ENCODE results near the gene ADCY10. TPM values are rescaled to one million over a fixed set of nuclear protein-coding genes. Genes with fewer than 3 reads are reported as not detected.

ADCY10 gene
- total and polyA plus RNA-seq, 2 of the 8 experiments (the other 6 are each of a cell fraction or from before 2014, with no cell fraction given) = 0.02 TPM; not detected in 1

GRCh38 chr1:167798952-167799351 is 115.0 kb downstream of the ADCY10 start:
- Histone ChIP-seq H3K4me2 (ENCODE audit: insufficient read depth in 1 of 2, low read depth in 2 of 2, low read length in 2 of 2) (no peak overlapping the region), H3K18ac (ENCODE audit: extremely low read depth, low read length) (no peak overlapping the region), H3K9me3 (ENCODE audit: insufficient read depth in 2 of 2, low read depth in 1 of 2, low read length in 1 of 2) (peaks cover 2 to 7% of the 10 kb centered on the region in 2 experiments; a peak in 3 of 4 replicates), H4K5ac (ENCODE audit: insufficient read length, low read depth, low read length) (no peak overlapping the region), H3K4ac (replicated peaks; ENCODE audit: insufficient read length, low read depth, low read length) (no peak overlapping the region), H2BK5ac (ENCODE audit: low read depth, low read length) (no peak overlapping the region), H3K79me1 (ENCODE audit: low read depth, low read length) (no peaks in the 10 kb centered on the region), H3K9ac (replicated peaks in 1 of 4; ENCODE audit: extremely low read depth in 1 of 4, low read depth in 3 of 4, low read length in 3 of 4) (no peak overlapping the region), H3K56ac (replicated peaks; ENCODE audit: insufficient read length, low read depth, low read length) (no peak overlapping the region), H3K4me3 (ENCODE audit: extremely low read depth in 1 of 4, insufficient read depth in 2 of 4, low read depth in 3 of 4, low read length in 4 of 4) (no peak overlapping the region), H4K20me1 (replicated peaks in 1 of 2; ENCODE audit: control insufficient read depth in 1 of 2, insufficient read depth in 2 of 2, low read length in 2 of 2) (no peaks in the 10 kb centered on the region), H3K27me3 (replicated peaks in 1 of 4; ENCODE audit: control insufficient read depth in 3 of 4, extremely low read depth in 1 of 4, insufficient read depth in 3 of 4, low read length in 3 of 4) (no peaks in the 10 kb centered on the region), H2AK5ac (ENCODE audit: low read depth, low read length) (no peak overlapping the region), H2BK12ac (ENCODE audit: low read depth, low read length) (no peak overlapping the region), H3K14ac (ENCODE audit: insufficient read length) (no peak overlapping the region), H4K91ac (replicated peaks; ENCODE audit: insufficient read length, low read length) (no peak overlapping the region), H2BK120ac (replicated peaks; ENCODE audit: low read depth, low read length) (no peak overlapping the region), H2AFZ (ENCODE audit: low read length) (no peak overlapping the region), H3K27ac (ENCODE audit: low read depth, low read length) (no peak overlapping the region), H2BK20ac (ENCODE audit: low read length) (no peak overlapping the region), H3K23ac (ENCODE audit: insufficient read length) (no peak overlapping the region), H4K8ac (ENCODE audit: extremely low read depth, insufficient read depth, low read length) (no peak overlapping the region), H3K23me2 (ENCODE audit: low read depth, low read length) (no peaks in the 10 kb centered on the region), H3K4me1 (replicated peaks in 1 of 4; ENCODE audit: control insufficient read depth in 3 of 4, insufficient read depth in 4 of 4, low read length in 3 of 4) (peaks cover 2 to 8% (median 3%) of the 10 kb centered on the region in 4 experiments; a peak in 4 of 7 replicates), H3K79me2 (ENCODE audit: control insufficient read depth in 1 of 2, insufficient read depth in 2 of 2, low read length in 2 of 2) (no peaks in the 10 kb centered on the region), H3K36me3 (ENCODE audit: control insufficient read depth in 2 of 4, insufficient read depth in 4 of 4, low read length in 3 of 4) (no peaks in the 10 kb centered on the region; a peak in 1 of 8 replicates), H2BK15ac (ENCODE audit: low read length) (no peak overlapping the region)
- ChIA-PET CTCF (ENCODE audit: partially characterized antibody) (interaction anchor here (0.9 to 1.4 kb wide), 2 partner anchors 40 to 241 kb away, joined by 4 to 5 read pairs; no protein-coding TSS in a partner anchor), POLR2A (ENCODE audit: partially characterized antibody) (interaction anchor here (0.6 to 1.3 kb wide), 2 partner anchors 28 to 137 kb away, joined by 3 to 4 read pairs; partner anchors contain the start of gene DCAF6)
- no peak for TF ChIP-seq ASH2L (IDR thresholded peaks at IDR 0.05; ENCODE audit: low read length)
- no peak for TF ChIP-seq EP300 (IDR thresholded peaks at IDR 0.05; ENCODE audit: borderline replicate concordance in 1 of 2, low read depth in 2 of 2, low read length in 2 of 2)
- no peak for TF ChIP-seq EGR1 (IDR thresholded peaks at IDR 0.05; ENCODE audit: borderline replicate concordance, low read depth, low read length)
- no peak for TF ChIP-seq BRCA1 (IDR thresholded peaks at IDR 0.05; ENCODE audit: low read depth, low read length)
- TF ChIP-seq CBX5 (IDR thresholded peaks at IDR 0.05; ENCODE audit: low read depth, low read length) = no peak
- DNase-seq (ENCODE audit: low read depth in 1 of 2, low spot score in 2 of 2) = no peak
- FAIRE-seq = no peak
- 94% methylated on average over 4 of the region's 4 CpGs; no CpG with 5 or more reads in 1 of the 2 experiments for WGBS, 2 experiments (ENCODE audit: extremely low coverage in 1 of 2, insufficient coverage in 1 of 2, insufficient read length in 1 of 2, insufficient replicate concordance in 2 of 2, low coverage in 1 of 2, low lambda C conversion rate in 2 of 2, missing lambda C conversion rate in 1 of 2)
